Measurements from ENCODE around the gene RGS3.

DNA sequence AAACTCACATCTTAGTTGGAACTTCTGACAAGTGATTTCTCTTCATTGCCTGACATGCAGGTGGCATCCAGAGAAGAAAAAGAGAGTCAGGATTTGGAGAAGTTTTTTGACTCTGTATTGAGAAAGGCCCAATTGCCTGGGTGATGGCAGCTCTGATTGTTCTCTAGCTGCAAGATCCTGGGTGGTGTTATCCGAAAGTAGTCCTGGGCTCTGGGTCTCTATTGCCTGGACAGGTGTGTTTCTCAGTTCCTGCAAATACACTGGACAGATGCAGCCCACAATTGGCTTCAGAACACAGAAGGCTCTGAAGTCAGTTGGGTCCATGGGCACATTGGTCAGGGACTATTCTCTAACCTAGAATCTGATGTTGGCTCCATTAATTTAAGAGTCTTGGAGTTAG, 67.4 kb downstream of the RGS3 start:
- TF ChIP-seq POLR2A (IDR thresholded peaks at IDR 0.05; ENCODE audit: low read length): no peak
- TF ChIP-seq GATA1 (IDR thresholded peaks at IDR 0.05; ENCODE audit: low read depth, low read length): no peak

Measured in erythroblast (primary cell).